ENCODE measurements around the gene COX7A1. TPM values are rescaled to one million over a fixed set of nuclear protein-coding genes. Genes with fewer than 3 reads are reported as not detected.

The COX7A1 gene
- polyA plus RNA-seq, 4 donors = 25.6 to 30.2 (median 26.9) TPM

DNA sequence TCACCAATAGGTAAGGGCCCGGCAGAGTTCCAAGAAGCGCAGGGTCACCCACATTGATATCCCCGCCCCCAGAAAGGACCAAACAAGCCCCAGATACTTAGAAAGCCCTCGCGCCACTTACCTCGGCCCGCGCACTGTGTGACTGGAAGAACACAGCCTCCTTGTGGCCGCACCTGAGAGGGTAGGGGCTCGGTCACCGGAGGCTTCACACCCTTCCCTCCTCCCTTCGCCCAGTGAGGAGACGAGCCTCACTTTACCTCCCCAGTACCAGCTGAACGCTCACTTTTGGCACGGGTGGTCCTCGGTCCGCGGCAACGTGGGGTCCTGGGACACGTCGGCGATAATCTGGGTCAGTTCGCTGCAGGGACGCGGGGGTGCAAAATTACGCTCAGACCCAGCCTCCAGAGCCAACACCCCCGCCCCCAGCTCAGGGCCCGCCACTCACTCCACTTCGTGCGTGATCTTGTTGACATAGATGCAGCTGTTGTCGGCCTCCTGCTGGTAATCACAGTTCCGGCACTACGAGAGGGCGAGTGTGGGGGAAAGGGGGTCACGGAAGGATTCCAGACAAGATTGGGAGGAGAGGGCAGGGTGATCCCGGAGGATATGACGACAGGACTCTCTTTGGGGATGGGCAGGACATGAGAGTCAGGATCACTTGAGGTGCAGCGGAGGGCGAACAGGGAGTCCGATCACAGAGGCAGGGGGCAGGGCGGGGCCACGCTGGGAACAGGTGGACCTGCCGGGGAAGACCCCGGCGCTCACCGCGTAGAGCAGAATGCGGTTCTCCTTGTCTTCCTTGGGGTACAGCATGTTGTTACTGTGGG lies 38.1 kb downstream of the COX7A1 start:
- DNase-seq (ENCODE audit: low read depth in 4 of 4, low spot score in 3 of 4) = no peak

DNA sequence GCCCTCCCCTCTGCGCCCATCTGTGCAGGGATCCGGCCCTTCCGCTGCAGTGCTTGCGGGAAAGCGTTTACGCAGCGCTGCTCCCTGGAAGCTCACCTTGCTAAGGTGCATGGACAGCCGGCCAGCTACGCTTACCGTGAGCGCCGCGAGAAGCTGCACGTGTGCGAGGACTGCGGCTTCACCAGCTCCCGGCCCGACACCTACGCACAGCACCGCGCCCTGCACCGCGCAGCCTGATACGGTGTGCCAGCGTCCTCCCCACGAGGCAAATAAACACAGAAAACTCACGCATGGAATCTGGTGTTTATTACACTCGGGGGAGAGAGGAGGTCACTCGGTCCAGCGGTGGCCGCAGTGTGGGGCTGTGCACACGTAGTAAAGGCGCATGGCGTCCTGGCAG lies 38.8 kb downstream of the COX7A1 start:
- no peak for DNase-seq (ENCODE audit: low read depth in 4 of 4, low spot score in 3 of 4)

DNA sequence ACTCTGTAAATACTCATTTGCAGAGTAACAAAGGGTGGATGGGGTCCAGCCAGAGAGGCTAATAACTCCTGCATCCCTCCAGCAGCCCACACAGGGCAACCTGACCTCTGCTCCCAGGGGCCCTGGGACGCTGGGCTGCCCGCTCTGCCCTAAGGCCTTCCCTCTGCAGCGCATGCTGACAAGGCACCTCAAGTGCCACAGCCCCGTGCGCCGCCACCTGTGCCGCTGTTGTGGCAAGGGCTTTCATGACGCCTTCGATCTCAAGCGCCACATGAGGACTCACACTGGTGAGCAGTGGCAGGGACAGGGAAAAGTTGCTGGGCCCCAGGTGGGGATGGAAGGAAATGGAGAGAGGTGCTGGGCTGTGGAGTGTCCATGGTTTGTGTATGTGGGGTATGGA lies 39.6 kb downstream of the COX7A1 start:
- no peak for DNase-seq (ENCODE audit: low read depth in 4 of 4, low spot score in 3 of 4)

DNA sequence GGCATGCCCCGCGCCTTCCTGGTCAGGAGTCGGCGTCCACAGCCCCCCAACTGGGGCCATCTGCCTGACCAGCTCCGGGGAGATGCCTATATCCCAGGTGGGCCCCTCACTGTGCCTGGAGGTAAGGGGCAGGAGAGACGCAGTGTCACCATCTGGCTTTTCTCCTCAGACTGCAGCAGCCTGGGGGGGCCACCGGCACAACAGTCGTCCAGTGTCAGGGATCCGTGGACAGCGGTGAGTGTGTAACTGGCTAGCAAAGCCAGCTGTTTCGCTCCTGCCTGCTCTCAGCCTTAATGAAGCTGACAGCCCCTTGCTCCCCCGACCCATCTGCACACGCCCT lies 41.1 kb downstream of the COX7A1 start:
- DNase-seq (ENCODE audit: low read depth in 4 of 4, low spot score in 3 of 4) = no peak

DNA sequence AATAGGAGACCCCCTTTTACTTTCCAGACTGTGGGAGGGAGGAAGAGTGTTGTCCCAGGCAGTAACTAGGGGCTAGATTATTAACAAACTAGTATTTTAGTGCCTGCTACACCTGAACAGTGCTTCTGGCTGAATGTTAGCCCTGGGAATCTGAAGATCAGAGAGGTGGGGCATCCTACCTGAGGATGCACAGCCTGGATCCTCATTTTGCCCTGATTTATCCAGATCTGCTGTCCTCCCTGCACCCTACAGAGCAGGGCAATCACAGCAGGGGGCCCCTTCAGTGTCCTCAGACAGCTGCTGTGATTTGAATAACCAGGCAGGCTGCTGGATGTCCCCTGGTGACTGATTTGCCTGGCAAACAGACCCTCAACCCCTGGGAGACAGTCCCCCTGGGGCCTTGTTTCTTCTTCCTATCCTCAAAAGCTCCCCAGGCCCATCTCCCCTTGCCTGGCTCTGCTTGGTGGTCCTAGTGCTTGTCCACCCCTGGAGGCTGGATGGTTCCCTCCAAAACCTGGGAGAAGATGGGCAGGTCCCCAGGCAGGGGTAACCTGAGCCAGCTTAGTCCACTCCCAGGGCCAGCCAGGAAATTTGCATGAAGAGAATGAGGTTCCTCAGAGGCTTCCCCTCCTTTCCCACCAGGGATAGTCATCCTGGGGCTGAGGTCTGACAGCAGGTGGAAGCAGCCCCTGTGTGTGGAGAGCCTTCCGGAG lies 41.6 kb downstream of the COX7A1 start, which contains the start of gene OVOL3:
TSS of gene OVOL3 (plus strand) at position 657 of the 713 bp plus-strand sequence. CDS start 60 bp downstream, outside the sequence.
- no peak for DNase-seq (ENCODE audit: low read depth in 4 of 4, low spot score in 3 of 4)

DNA sequence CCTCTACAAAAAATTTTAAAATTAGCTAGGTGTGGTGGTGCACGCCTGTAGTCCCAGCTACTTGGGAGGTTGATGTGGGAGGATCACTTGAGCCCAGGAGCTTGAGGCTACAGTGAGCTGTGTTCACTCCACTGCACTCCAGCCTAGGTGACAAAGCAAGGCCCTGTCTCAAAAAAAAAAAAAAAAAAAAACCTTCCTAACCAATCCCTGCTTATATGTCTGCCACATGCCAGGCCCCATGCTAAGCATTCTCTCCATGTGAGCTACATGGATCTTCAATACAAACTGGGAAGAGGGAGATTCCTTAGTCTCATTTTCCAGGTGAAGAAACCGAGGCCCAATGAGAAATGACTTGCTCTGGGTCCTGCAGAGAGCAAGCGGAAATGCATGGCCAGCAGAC lies 43.6 kb downstream of the COX7A1 start:
- no peak for DNase-seq (ENCODE audit: low read depth in 4 of 4, low spot score in 3 of 4)

DNA sequence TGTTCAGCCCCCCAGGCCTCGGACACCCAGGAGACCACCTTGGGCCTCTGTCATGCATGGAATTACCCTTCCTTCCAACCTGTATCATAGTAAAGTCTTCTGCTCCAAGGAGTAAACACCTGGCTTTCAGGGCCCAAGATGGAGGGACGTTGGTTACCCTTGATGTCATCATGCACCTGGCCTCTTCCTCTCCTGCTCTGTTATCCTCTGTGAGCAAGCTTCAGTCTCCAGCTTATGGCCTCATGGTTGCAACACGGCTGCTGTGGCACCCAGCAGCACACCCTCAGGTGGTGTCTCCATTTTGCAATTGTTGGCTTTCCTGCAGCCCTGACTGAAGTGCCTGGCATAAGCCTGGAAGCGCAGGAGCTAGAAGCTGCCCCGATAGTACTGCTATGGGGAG lies 45.3 kb downstream of the COX7A1 start:
- DNase-seq (ENCODE audit: low read depth in 4 of 4, low spot score in 3 of 4) = no peak

DNA sequence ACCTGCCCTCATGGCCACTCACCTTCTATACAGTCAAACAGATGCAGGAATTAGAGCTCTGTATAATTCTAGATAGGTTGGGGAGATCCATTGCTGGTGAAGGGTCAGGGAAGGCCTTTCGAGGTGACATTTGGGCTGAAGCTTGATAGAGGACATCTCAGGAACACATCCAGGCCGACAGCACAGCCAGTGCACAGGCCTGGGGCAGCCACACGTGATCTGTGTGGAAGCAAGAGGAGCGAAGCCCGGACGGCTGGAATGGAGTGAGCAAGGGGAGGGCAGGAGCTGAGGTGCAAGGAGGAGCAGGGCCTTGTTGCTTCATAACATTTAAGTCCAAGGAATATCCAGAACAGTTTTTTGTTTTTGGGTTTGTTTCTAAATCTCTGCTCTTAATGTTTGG lies 45.8 kb downstream of the COX7A1 start:
- DNase-seq (ENCODE audit: low read depth in 4 of 4, low spot score in 3 of 4) = no peak

DNA sequence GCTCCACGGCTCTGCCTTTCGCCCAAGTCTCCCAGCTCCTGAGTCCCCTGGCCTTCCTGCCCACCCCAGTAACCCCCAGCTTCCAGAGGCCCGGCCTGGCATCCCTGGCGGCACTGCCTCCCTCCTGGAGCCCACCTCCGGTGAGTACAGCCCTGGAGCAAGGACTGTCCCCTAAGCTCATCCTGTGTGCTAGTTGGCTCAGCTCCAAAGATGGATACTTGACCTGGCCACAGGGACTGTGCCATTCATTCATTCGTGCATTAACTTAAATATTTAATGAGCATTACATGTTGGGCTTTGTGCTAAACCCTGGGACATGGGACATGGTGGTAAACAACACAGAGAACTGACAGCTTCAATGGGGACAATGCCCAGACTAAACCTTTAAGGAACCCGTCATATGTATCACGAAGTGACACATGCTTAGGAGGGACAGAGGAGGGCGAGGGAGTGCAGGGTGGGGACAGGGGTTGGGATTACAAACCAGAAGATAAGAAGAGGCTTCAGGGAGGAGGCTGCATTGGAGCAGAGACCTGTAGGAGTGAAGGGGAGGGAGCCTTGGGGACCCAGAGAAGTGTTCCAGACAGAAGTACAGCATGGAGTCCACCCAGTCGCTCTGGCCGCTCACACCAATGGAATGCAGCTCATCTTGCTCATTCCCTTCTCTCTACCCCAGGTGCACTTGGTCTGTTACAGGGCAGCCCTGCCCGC lies 48.2 kb downstream of the COX7A1 start:
- DNase-seq (ENCODE audit: low read depth in 4 of 4, low spot score in 3 of 4) = no peak

DNA sequence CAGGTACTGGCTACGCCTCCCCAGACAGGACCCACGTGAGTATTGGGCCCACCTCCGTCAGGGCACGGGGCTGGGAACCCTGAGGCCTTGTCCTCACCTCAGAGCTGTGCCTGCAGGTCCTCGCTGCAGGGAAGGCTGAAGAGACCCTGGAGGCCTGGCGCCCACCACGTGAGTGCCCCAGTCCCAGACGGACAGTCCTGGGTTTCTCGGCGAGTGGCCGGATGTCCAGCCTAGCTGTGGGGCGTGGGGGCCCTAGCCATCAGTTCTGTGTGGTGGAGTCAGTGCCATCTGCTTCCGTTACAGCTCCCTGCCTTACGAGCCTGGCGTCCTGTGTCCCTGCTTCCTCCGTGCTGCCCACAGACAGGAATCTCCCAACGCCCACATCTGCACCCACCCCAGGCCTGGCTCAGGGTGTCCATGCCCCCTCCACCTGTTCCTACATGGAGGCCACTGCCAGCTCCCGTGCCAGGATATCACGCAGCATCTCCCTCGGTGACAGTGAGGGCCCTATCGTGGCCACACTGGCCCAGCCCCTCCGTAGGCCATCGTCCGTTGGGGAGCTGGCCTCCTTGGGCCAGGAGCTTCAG lies 49.1 kb downstream of the COX7A1 start:
- no peak for DNase-seq (ENCODE audit: low read depth in 4 of 4, low spot score in 3 of 4)

DNA sequence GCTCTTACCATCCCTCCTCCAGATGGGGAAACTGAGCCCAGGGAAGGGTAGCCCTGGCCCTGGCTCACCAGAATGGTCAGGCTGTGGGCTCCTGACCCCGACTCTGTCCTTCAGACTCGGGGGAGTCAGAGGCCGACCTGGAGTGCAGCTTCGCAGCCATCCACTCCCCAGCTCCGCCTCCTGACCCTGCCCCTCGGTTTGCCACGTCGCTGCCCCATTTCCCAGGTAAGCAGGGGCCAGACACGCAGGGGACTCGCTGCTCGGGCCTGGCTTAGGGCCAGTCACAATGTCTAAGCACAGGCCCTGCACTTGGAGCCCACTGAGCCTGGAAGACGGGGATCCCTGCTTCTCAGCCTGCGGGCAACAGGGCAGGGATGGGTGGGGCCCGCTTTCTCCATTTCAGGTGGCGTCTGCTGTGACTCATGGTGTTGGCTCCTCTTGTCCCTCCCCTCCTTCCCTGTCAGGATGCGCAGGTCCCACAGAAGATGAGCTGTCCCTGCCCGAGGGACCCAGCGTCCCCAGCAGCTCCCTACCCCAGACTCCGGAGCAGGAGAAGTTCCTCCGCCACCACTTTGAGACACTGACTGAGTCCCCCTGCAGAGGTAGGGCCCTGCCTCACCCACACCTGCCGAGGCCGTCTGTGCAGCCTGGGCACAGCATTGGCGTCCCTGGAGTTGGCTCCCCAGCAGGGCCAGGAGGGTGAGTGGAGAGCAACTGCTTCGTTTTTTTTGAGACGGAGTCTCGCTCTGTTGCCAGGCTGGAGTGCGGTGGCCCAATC lies 50.5 kb downstream of the COX7A1 start:
- no peak for DNase-seq (ENCODE audit: low read depth in 4 of 4, low spot score in 3 of 4)

Other genes with a start within 250 kb of the COX7A1 start
- 1 to 10 TPM; 2.7 to 3.2 (median 2.9) TPM for gene HCST, start 249.9 kb downstream of the COX7A1 start, polyA plus RNA-seq (ENCODE audit: insufficient read length in 4 of 4)
- gene TYROBP, start 244.2 kb downstream of the COX7A1 start, polyA plus RNA-seq (ENCODE audit: insufficient read length in 4 of 4) = 10 to 100 TPM in 1 of 4 donors, 1 to 10 TPM in 3; 8.4 to 12.6 (median 8.8) TPM
- gene LRFN3, start 216.1 kb downstream of the COX7A1 start, polyA plus RNA-seq (ENCODE audit: insufficient read length in 4 of 4) = 10 to 100 TPM; 10.7 to 16.9 (median 11.7) TPM
- 10 to 100 TPM; 12.7 to 18.6 (median 13.2) TPM for gene SDHAF1, start 157.3 kb downstream of the COX7A1 start, polyA plus RNA-seq (ENCODE audit: insufficient read length in 4 of 4)
- 10 to 100 TPM; 10.2 to 13.5 (median 11.9) TPM for gene SYNE4, start 143.6 kb downstream of the COX7A1 start, polyA plus RNA-seq (ENCODE audit: insufficient read length in 4 of 4)
- 10 to 100 TPM; 13.8 to 18.5 (median 15.2) TPM for gene ALKBH6, start 138.2 kb downstream of the COX7A1 start, polyA plus RNA-seq (ENCODE audit: insufficient read length in 4 of 4)
- gene CLIP3, start 119.6 kb downstream of the COX7A1 start, polyA plus RNA-seq (ENCODE audit: insufficient read length in 4 of 4) = 10 to 100 TPM; 51.9 to 65.4 (median 58.4) TPM
- 10 to 100 TPM; 11.6 to 17.0 (median 12.3) TPM for gene THAP8, start 98.2 kb downstream of the COX7A1 start, polyA plus RNA-seq (ENCODE audit: insufficient read length in 4 of 4)
- gene WDR62, start 97.5 kb downstream of the COX7A1 start, polyA plus RNA-seq (ENCODE audit: insufficient read length in 4 of 4) = 1 to 10 TPM; 3.6 to 5.1 (median 4.6) TPM
- under 1 TPM in 1 of 4 donors, not detected in 3; 0.16 TPM for gene OVOL3, start 41.3 kb downstream of the COX7A1 start, polyA plus RNA-seq (ENCODE audit: insufficient read length in 4 of 4)
- gene POLR2I, start 37.6 kb downstream of the COX7A1 start, polyA plus RNA-seq (ENCODE audit: insufficient read length in 4 of 4) = 10 to 100 TPM; 43.2 to 61.0 (median 48.4) TPM
- 100 to 1,000 TPM; 105 to 138 (median 117) TPM for gene TBCB, start 37.0 kb downstream of the COX7A1 start, polyA plus RNA-seq (ENCODE audit: insufficient read length in 4 of 4)
- gene CAPNS1, start 12.4 kb downstream of the COX7A1 start, polyA plus RNA-seq (ENCODE audit: insufficient read length in 4 of 4) = 100 to 1,000 TPM; 573 to 633 (median 612) TPM
- gene ZNF565, start 62.2 kb upstream of the COX7A1 start, polyA plus RNA-seq (ENCODE audit: insufficient read length in 4 of 4) = 1 to 10 TPM; 5.4 to 6.9 (median 6.3) TPM
- 100 to 1,000 TPM; 121 to 157 (median 154) TPM for gene ZNF146, start 62.7 kb upstream of the COX7A1 start, polyA plus RNA-seq (ENCODE audit: insufficient read length in 4 of 4)
- 10 to 100 TPM; 10.7 to 14.0 (median 13.5) TPM for gene ZFP14, start 226.8 kb upstream of the COX7A1 start, polyA plus RNA-seq (ENCODE audit: insufficient read length in 4 of 4)